ENCODE results near the gene UBXN7.
"Not testable (repeated sequence)": the region's sequence is repeated elsewhere in the genome, so short reads cannot be mapped to it uniquely, and the experiment has no call there.

UBXN7 gene
- 76.2 to 95.3 (median 90.1) reads per million in 4 donors for total RNA-seq

GRCh38 chr3:196432137-196432879 is at the start of gene UBXN7:
Gene UBXN7, minus strand, starts transcription at chr3:196432427. Its CDS starts 28 bp downstream, at chr3:196432399.
- peak; percentile 93 to 96 (median 96) for DNase-seq

GRCh38 chr3:196477678-196478077 is 45.5 kb upstream of the UBXN7 start:
- DNase-seq: no peak

DNA sequence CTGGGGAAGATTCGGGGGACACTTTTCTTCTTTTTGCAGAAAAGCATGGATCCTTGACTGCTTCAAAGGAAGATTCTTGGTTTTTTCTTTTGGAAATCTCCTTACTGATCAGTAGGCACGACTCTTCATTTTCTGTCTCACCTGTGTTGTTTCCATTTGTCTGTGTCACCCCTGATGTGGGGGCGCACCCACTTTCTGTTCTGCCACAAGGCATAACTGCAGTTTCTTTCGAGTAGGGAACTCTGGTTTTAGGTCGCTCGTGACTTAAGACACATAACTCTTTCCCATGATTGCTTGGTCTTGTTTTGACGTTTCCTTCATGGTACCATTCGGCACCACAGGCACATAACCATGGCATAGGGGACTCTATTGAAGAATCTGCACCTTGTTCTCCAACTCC is 40.1 kb upstream of the UBXN7 start:
- DNase-seq: no peak

DNA sequence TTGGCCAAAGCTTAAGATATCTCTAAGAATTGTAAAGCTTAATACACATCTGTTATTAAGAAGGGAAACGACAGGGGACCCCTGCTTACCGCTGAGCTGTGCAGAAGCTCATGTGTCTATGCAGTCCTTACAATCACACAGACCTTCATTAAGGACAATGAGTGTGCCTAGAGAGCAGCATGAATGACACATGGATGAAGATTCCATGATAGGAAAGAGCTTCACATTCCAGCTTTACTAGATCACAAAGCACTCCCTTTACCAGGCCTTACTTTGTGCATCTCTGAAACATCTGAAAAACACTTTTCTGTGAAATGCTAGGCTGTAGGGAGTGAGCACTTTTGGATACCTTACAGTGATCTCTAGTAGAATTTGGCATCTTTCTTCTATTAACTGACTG is 39.3 kb upstream of the UBXN7 start:
- DNase-seq: no peak

DNA sequence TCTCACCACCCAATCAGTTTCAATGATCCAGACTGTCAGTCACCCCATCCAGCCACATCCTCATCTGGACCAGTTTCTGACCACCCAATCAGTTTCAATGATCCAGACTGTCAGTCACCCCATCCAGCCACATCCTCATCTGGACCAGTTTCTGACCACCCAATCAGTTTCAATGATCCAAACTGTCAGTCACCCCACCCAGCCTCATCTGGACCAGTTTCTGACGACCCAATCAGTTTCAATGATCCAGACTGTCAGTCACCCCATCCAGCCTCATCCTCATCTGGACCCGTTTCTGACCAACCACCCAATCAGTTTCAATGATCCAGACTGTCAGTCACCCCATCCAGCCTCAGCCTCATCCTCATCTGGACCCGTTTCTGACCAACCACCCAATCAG is 38.0 kb upstream of the UBXN7 start:
- not testable (repeated sequence) for DNase-seq

DNA sequence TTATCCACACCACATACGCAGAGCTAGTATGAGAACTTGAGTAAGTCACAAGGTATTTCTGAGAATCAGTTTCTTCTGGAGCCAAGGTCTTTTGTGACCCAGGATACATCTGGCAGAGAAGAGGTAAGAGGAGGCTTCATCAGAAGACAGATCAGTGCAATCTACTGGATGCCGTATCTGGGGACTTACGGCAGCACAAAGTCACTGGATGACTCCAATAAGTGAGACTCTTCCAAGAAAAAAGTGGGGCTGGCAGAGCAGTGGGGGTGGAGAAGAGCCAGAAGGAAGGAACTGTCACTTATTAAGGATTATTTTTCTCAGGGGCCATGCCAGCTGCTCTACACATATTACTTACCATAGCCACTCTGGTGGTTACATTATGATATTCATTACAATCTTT is 31.6 kb upstream of the UBXN7 start:
- no peak for DNase-seq

- no peak for DNase-seq
Observed at GRCh38 chr3:196463478-196463756, 31.2 kb upstream of the UBXN7 start.

- DNase-seq: not testable (repeated sequence)
Observed at GRCh38 chr3:196462680-196463477, 30.7 kb upstream of the UBXN7 start.

- DNase-seq: no peak
Observed at GRCh38 chr3:196458063-196458462, 25.8 kb upstream of the UBXN7 start.

- DNase-seq: not testable (repeated sequence)
Observed at GRCh38 chr3:196457470-196457869, 25.2 kb upstream of the UBXN7 start.

DNA sequence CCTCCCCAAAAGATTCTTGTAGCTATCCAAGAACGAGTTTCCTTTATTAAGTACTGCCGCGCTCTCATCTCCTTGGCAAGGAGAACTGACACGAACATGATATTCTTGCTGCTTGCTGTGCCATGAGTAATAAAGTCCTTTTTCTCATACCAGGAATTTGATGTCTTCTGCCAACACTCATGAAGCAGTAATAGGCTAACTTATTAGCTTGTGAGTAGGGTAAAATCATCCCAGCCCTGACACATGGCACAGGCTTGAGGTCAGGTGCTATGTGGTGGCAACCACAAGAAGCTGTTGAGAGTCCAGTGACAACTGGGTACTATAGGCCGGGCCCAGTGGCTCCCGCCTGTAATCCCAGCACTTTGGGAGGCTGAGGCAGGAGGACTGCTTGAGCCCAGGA is 22.7 kb upstream of the UBXN7 start:
- no peak for DNase-seq

DNA sequence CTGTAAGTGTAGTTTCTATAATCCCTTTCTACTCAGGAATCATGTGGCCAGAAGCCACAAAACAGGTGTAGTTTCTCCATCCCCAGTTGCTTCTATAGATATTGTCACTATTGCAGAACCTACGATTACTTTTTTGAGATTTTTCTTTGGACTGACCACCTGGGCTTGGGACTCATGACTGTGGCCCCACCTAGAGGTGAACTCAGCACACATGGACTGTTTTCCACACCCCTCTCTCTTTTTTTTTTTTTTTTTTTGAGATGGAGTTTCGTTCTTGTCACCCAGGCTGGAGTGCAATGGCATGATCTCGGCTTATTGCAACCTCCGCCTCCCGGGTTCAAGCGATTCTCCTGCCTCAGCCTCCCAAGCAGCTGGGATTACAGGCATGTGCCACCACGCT is 13.2 kb upstream of the UBXN7 start:
- not testable (repeated sequence) for DNase-seq

- no peak for DNase-seq
Observed at GRCh38 chr3:196444500-196444894, 12.3 kb upstream of the UBXN7 start.

DNA sequence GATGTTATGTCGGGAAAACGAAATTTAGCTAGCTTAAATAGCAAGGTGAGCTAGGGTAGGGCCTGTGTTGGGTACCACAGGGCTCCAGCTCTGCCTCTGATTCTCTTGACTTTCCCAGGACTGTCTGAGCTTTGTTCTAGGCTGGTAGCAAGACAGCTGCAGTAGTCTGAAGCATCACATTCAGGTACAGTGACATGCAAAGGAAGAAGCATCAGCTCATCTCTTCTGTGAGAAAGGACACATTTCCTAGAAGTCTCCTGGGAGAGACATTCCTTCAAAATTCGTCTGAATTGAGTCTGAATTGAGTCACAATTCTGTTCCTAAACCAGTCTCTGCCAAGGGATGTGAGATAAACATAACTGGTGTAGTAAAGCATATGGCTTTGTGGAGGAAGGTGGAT is 8.5 kb upstream of the UBXN7 start:
- DNase-seq: no peak

DNA sequence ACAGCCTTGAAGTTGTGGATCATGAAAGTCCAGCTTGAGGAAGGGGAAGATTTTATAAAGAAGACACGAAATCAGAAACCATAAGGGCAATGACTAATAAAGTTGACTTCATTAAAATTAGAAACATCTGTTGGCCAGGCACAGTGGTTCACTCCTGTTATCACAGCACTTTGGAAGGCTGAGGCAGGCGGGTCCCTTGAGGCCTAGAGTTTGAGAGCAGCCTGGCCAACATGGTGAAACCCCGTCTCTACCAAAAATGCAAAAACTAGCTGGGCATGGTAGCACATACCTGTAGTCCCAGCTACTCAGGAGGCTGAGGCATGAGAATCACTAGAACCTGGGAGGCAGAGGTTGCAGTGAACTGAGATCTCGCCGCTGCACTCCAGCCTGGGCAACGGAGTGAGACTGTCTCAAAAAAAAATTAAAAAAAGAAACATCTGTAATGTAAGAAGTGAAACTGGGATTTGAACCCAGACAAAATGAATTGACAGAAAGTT is 7.9 kb upstream of the UBXN7 start:
- DNase-seq: no peak

GRCh38 chr3:196431181-196432136 is 768 bp downstream of the UBXN7 start:
- peak in 4 of 5 donors; percentile 3 to 30 (median 12) for DNase-seq

DNA sequence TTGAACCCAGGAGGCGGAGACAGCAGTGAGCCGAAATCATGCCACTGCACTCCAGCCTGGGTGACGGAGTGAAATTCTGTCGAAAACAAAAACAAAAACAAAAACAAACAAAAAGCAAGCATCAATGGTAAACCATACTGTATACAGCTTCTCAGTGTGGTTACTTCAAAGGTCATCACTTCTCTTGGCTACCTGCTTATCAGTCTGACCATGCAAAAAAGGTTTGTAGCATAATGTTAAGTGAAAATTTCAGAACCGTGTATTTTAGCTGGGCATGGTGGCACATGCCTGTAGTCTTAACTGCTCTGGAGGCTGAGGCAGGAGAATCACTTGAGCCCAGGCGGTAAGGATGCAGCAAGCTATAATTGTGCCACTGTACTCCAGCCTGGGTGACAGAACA is 4.2 kb downstream of the UBXN7 start:
- no peak for DNase-seq

GRCh38 chr3:196424421-196424820 is 7.8 kb downstream of the UBXN7 start:
- not testable (repeated sequence) for DNase-seq

DNA sequence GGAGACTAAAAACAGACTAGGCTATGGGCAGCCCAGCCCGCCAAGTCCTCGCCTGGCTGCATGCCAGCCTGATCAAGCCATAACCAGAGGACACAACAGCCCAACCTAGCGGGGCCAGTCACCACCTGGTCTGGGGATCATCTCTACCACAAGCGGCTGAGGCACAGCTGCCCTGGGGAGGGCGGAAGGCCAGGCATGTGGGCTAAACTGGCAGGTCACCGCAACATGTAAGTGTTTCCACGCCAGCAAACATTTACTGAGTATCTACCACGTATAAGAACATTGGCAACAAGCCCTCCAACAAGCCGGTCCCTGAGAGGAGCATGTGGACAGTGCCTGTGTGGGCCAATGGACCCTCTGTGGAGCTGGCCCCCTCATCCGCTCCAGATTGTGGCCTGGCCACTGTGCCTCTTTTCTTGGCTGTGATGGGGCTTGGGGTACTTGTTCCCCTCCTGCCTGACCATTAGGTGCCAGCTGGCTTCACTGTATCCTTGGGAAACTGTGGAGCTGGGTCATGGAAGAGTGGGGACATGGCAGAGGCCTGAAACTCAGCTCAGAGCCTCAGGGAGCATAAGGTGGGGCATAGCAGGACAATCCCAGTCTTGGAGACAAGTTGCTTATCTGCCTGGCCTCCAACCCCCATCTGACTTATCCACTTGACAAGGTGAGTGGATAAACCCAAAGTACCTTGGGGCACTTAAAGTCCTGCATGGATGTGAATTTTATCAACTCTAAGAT is 9.0 kb downstream of the UBXN7 start:
- DNase-seq: no peak

DNA sequence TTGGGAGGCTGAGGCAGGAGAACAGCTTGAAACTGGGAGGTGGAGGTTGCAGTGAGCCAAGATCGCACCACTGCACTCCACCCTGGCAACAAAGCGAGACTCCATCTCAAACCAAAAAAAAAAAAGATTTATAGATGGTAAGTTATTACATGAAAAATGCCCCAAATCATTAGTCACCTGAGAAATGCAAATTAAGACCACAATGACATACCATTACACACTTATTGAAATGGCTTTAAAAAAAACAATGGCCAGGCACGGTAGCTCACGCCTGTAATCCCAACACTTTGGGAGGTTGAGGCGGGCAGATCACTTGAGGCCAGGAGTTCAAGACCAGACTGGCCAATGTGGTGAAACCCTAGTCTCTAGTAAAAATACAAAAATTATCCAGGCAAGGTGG is 10.6 kb downstream of the UBXN7 start:
- DNase-seq: not testable (repeated sequence)

GRCh38 chr3:196419386-196419785 is 12.8 kb downstream of the UBXN7 start:
- no peak for DNase-seq

GRCh38 chr3:196418601-196419000 is 13.6 kb downstream of the UBXN7 start:
- DNase-seq: no peak

All from T-helper 1 cell (primary cell).